ENCODE results near the gene TUNAR. TPM values are rescaled to one million over a fixed set of nuclear protein-coding genes. Genes with fewer than 3 reads are reported as not detected.

The TUNAR gene
- total RNA-seq, 1 donor from 2014 or later = 3.0 TPM

Other genes with a start within 250 kb of the TUNAR start
- gene TCL1B, start 190.4 kb upstream of the TUNAR start, total RNA-seq = not detected in 2 replicates
- not detected in 2 replicates for gene TCL1A, start 162.7 kb upstream of the TUNAR start, total RNA-seq
- 0.87 and 22.5 TPM in 2 replicates for gene C14orf132, start 162.5 kb downstream of the TUNAR start, total RNA-seq